MCF 10A (cell line): ENCODE data around the gene JAM2. TPM values are rescaled to one million over a fixed set of nuclear protein-coding genes. Genes with fewer than 3 reads are reported as not detected.

ENCODE experiments used
- BruUV-seq: library from RNA; stranded (reverse); fragments of 400-500 nt; replicated peaks from 2 replicates; lab custom pipeline; 2021; lab: Mats Ljungman, UMichigan
- CTCF ChIA-PET: fragments of 300-600 bp; sonication (Branson Sonifier 250); formaldehyde crosslinking; extraction: SDS; loops from one replicate; lab custom pipeline; 2021; ENCODE audit warnings: antibody characterized with exemption, inconsistent platforms; lab: Yijun Ruan, JAX
- POLR2A ChIA-PET: fragments of 300-600, 350-650 bp; sonication (Branson Sonifier 250); formaldehyde crosslinking; extraction: SDS; loops from one replicate; lab custom pipeline; 2020; ENCODE audit warnings: antibody characterized with exemption, inconsistent platforms; lab: Yijun Ruan, JAX
- DNase-seq: peaks from one replicate; pipeline ENCODE4 v3.0.0-alpha.2; 2018; ENCODE audit not compliant: unreplicated experiment
- H3K27ac Mint-ChIP-seq: one replicate; pipeline ENCODE4 v1.8.0; 2022; ENCODE audit warnings: mild to moderate bottlenecking, low read depth, mixed read lengths; ENCODE audit not compliant: unreplicated experiment
- H3K27me3 Mint-ChIP-seq: one replicate; pipeline ENCODE4 v1.8.0; 2022; ENCODE audit warnings: mixed read lengths; ENCODE audit not compliant: insufficient read depth, unreplicated experiment
- H3K36me3 Mint-ChIP-seq: one replicate; pipeline ENCODE4 v1.8.0; 2022; ENCODE audit warnings: mild to moderate bottlenecking, moderate library complexity, mixed read lengths; ENCODE audit not compliant: insufficient read depth, unreplicated experiment
- H3K4me1 Mint-ChIP-seq: one replicate; pipeline ENCODE4 v1.8.0; 2022; ENCODE audit warnings: mixed read lengths; ENCODE audit not compliant: insufficient read depth, unreplicated experiment
- H3K4me3 Mint-ChIP-seq: one replicate; pipeline ENCODE4 v1.8.0; 2022; ENCODE audit warnings: mild to moderate bottlenecking, moderate library complexity, mixed read lengths; ENCODE audit not compliant: unreplicated experiment
- H3K9me3 Mint-ChIP-seq: one replicate; pipeline ENCODE4 v1.8.0; 2022; ENCODE audit warnings: mixed read lengths; ENCODE audit not compliant: unreplicated experiment
- intact Hi-C: fragments of 100-400 bp; cut with micrococcal nuclease; formaldehyde crosslinking; loops from 2 replicates; pipeline ENCODE4 v1.14.1; 2022
- total RNA-seq: library from RNA; stranded (reverse); gene quantifications from 2 replicates; pipeline ENCODE4 v1.2.3, GENCODE V29; 2022
- TF ChIP-seq, protein P1 (sequence below): fragments of 200-600 bp; IDR thresholded peaks from one replicate; pipeline ENCODE4 v1.8.0; 2022; ENCODE audit warnings: antibody characterized with exemption, mild to moderate bottlenecking; ENCODE audit not compliant: unreplicated experiment

Gene JAM2
- total RNA-seq, 1 experiment from 2014 or later, result 0.07 TPM

DNA sequence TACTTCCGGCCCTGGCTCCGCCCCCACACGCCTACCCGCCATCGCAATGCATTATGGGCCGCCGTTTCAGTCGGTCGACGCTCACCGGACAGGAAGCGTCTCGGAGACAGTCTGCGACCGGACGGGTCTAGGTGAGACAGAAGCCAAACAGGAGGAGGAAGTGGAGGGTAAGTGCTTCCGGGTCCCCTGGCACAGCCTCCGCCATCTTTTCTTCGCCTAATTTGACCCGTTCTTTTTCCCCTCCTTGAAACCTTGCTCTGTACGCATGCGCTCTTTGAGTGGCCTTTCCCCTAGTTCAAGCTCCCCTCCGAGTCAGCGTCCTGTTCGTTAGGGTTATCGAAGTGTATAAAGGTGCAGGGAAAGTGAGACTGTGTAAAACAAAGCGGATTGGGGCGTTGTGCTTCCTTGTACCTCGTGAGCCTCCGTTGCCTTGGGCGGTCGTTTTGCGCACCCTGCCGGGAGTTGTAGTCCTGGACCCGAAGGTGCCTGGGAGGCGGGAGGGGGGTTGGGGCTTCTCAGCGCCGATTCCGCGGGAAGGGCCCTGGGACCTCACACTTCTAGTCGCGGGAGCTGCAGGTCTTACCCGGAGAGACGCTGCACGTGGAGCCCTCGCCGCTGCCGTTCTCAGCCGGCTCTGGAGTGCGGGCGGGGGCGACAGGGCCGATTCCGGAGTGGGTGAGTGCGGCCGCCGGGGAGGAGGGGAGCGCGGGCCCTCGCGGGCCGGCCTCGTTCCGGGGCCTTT, 96.0 kb downstream of the JAM2 start, which contains the start of the genes ATP5PF and GABPA:
TSS of gene ATP5PF (minus strand) at position 1 of the 742 bp plus-strand sequence. CDS start 5,110 bp downstream, outside the sequence.
TSS of gene GABPA (plus strand) at position 69 of the 742 bp plus-strand sequence. CDS start 6,627 bp downstream, outside the sequence.
- POLR2A ChIA-PET, result interaction anchor here (0.6 to 3.4 kb wide), 31 partner anchors 8 to 1645 kb away, joined by 3 to 42 read pairs (median 3); partner anchors contain the start of gene MRPL39
- no peaks in the 10 kb centered on the region for H3K9me3 Mint-ChIP-seq
- H3K27ac Mint-ChIP-seq, result peak within 1 kb of the TSS; percentile 100
- no peaks in the 10 kb centered on the region for H3K4me1 Mint-ChIP-seq
- CTCF ChIA-PET, result interaction anchor here (0.6 to 3.6 kb wide), 6 partner anchors 17 to 886 kb away, joined by 3 to 20 read pairs (median 3); no protein-coding TSS in a partner anchor
- no peaks in the 10 kb centered on the region for H3K27me3 Mint-ChIP-seq
- peak within 1 kb of the TSS; percentile 95 for H3K4me3 Mint-ChIP-seq
- TF ChIP-seq, protein P1, sequence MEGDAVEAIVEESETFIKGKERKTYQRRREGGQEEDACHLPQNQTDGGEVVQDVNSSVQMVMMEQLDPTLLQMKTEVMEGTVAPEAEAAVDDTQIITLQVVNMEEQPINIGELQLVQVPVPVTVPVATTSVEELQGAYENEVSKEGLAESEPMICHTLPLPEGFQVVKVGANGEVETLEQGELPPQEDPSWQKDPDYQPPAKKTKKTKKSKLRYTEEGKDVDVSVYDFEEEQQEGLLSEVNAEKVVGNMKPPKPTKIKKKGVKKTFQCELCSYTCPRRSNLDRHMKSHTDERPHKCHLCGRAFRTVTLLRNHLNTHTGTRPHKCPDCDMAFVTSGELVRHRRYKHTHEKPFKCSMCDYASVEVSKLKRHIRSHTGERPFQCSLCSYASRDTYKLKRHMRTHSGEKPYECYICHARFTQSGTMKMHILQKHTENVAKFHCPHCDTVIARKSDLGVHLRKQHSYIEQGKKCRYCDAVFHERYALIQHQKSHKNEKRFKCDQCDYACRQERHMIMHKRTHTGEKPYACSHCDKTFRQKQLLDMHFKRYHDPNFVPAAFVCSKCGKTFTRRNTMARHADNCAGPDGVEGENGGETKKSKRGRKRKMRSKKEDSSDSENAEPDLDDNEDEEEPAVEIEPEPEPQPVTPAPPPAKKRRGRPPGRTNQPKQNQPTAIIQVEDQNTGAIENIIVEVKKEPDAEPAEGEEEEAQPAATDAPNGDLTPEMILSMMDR, result no peak
- DNase-seq, result peak; percentile 99
- intact Hi-C loops, result loop anchor here (1.0 to 2.0 kb wide), 2 partner anchors 128 kb away; partner anchors contain the start of gene MRPL39
- no TSS peak for BruUV-seq
- H3K36me3 Mint-ChIP-seq, result peaks cover 41% of the 10 kb centered on the region

DNA sequence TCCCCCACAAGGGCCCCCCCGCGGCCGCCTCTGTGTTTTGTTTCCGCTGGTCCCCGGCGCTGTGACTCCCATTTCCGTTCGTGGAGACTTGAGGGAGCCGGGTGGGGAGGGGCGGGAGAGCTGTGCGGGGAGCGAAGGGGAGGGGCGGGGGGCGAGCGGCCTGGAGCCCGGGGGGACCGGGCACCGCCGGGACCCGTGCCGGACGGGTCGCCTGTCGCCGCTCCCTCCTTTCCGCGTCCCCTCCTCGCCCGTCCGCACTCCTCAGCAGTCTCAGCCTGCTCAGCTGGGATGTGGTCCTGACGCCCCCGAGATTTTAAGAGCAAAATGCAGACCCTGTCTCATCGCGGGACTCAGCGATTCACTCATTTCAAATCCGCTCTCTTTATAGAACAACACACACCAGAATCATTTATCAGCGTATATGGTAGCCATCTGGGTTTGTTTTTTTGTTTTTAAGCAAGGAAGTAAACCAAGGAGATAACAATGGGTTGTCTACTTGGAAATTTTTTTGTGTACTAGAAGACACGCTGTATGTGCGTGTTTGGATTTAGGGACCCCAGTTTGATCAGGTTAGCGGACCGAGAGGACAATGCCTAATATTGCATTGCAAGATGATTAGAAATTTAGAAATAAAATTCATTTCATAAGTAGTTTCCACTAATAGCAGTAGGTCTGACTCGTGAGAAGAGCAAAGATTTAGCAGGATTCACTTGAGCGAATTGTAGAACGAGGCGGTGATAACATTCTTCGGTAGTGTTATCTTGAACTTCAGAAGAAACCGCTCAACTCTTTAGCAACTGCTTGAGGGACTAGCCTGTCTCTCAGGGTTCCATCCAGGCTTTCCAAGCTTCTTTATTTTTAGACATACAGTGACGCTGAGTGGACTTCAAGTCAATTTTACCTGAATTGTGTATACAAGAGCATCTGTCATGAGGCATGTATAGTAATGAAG, 96.9 kb downstream of the JAM2 start:
- Mint-ChIP-seq H3K4me1 (no peaks in the 10 kb centered on the region), H3K27me3 (no peaks in the 10 kb centered on the region), H3K36me3 (peaks cover 32% of the 10 kb centered on the region), H3K9me3 (no peaks in the 10 kb centered on the region), H3K27ac (peak overlapping the region; percentile 100), H3K4me3 (peak overlapping the region; percentile 95)
- TF ChIP-seq, protein P1, result no peak
- DNase-seq, result peak; percentile 81
- POLR2A ChIA-PET, result interaction anchor here (0.6 to 3.4 kb wide), 23 partner anchors 8 to 768 kb away, joined by 3 to 42 read pairs (median 3); partner anchors contain the start of gene MRPL39
- TSS peak; percentile 36 for BruUV-seq
- intact Hi-C loops, result loop anchor here (2.0 kb wide), 1 partner anchor 127 kb away; no protein-coding TSS in a partner anchor
- CTCF ChIA-PET, result interaction anchor here (0.5 to 3.6 kb wide), 4 partner anchors 127 to 160 kb away, joined by 3 to 20 read pairs (median 4); no protein-coding TSS in a partner anchor

DNA sequence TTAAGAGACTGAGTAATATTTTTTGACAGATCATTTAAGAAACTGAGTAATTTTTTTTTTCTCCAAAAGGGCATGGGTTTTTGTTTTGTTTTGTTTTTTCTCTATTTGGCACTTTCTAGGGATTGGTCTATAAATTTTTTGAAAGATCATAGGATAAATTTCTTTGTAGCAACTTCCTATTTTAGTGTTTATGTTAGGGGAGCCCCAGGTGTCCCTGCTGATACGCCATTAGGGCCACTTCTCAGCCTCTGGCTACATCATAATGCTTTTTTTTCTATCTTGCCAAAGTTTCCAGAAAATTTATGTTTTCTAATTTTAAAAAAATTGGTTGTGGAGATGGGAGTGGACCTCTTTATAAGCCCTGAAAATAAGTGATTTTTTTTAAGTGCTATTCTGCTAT, 98.4 kb downstream of the JAM2 start:
- BruUV-seq, result no TSS peak
- Mint-ChIP-seq H3K9me3 (no peaks in the 10 kb centered on the region), H3K27ac (no peak overlapping the region), H3K4me1 (no peaks in the 10 kb centered on the region), H3K36me3 (peaks cover 33% of the 10 kb centered on the region), H3K27me3 (no peaks in the 10 kb centered on the region), H3K4me3 (no peak overlapping the region)
- TF ChIP-seq, protein P1, result no peak
- CTCF ChIA-PET, result no interaction called here
- no peak for DNase-seq
- intact Hi-C loops, result no loop called here
- POLR2A ChIA-PET, result interaction anchor here (1.1 to 1.3 kb wide), 2 partner anchors 10 to 11 kb away, joined by 3 to 4 read pairs; no protein-coding TSS in a partner anchor
